Heart left ventricle (tissue), 16 donors: ENCODE data around the gene RNU7-1. TPM values are rescaled to one million over a fixed set of nuclear protein-coding genes. Genes with fewer than 3 reads are reported as not detected.

Experiments used
- ATAC-seq, 4 donors: fragments of 200-7000 bp; cut with Tn5 transposase; one replicate each; pipeline ENCODE4 v1.9.1; 2020 to 2022; ENCODE audit warnings: moderate library complexity in 4 of 4, mild to moderate bottlenecking in 3 of 4, moderate number of reproducible peaks in 1 of 4
- DNase-seq, 5 donors: peaks; one replicate each; pipeline ENCODE4 v3.0.0-alpha.2; 2020
- H3K27ac ChIP-seq, 12 donors: fragments of 200-600 bp; sonication (generic) in 4 of 12; one replicate each; pipeline versions ENCODE4 v1.5.0 to v1.8.0; 2016 to 2022; ENCODE audit warnings: mild to moderate bottlenecking in 2 of 12
- H3K27me3 ChIP-seq, 9 donors: fragments of 200-600 bp; sonication (generic) in 2 of 9; one replicate each; pipeline versions ENCODE4 v1.5.1 to v1.8.0; 2016 to 2022; ENCODE audit warnings: mild to moderate bottlenecking in 3 of 9
- H3K36me3 ChIP-seq, 9 donors: fragments of 200-600 bp; sonication (generic) in 2 of 9; one replicate each; pipeline versions ENCODE4 v1.5.0 to v1.8.0; 2018 to 2022; ENCODE audit warnings: mild to moderate bottlenecking in 2 of 9
- H3K4me1 ChIP-seq, 12 donors: fragments of 200-600 bp; sonication (generic) in 4 of 12; one replicate each; pipeline versions ENCODE4 v1.5.0 to v1.8.0; 2016 to 2022; ENCODE audit warnings: mild to moderate bottlenecking in 3 of 12
- H3K4me3 ChIP-seq, 12 donors: fragments of 200-600 bp; sonication (generic) in 4 of 12; one replicate each; pipeline versions ENCODE4 v1.5.0 to v1.8.0; 2017 to 2022; ENCODE audit warnings: mild to moderate bottlenecking in 9 of 12, moderate library complexity in 4 of 12
- H3K9me3 ChIP-seq, 12 donors: fragments of 200-600 bp; sonication (generic) in 4 of 12; one replicate each; pipeline versions ENCODE4 v1.5.0 to v1.8.0; 2016 to 2022; ENCODE audit warnings: mild to moderate bottlenecking in 1 of 12
- POLR2A ChIP-seq, 2 donors: fragments of 450-650 bp; IDR thresholded peaks; one replicate each; pipeline ENCODE4 v1.6.1; 2017; ENCODE audit warnings: antibody characterized with exemption in 2 of 2, mild to moderate bottlenecking in 2 of 2, moderate library complexity in 2 of 2
- WGBS, 4 donors: extraction: QIAGEN DNeasy Blood & Tissue Kit in 2 of 4; methylation state at CpG; one replicate each; pipeline versions ENCODE4 v1.1.5 to v1.1.7; 2013 to 2018; 5-methylcytosine and 5-hydroxymethylcytosine counted together
- intact Hi-C, 10 donors: fragments of 100-400 bp; cut with DNase I; formaldehyde crosslinking; loops; one replicate each; pipeline versions ENCODE4 v1.11.1 to v1.14.2; 2022
- polyA plus RNA-seq, 2 donors: library from polyadenylated mRNA; stranded (reverse); fragments of 200-250 nt; gene quantifications; one replicate each; pipeline ENCODE4 v1.2.3, GENCODE V29; 2013
- total RNA-seq, 9 donors: library from RNA; depleted of rRNA in 2 of 9; stranded (reverse); fragments of >200 nt in 2 of 9; fragmentation: NEBNext Ultra II Directional in 3 of 9; extraction: Animal tissue kit (Norgen Biotek cat#: 25700) in 3 of 9; gene quantifications; one replicate each; pipeline versions ENCODE4 v1.1.0 to v1.2.4, GENCODE V29; 2016 to 2023
- TF ChIP-seq, protein P1 (sequence below), 12 donors: fragments of 200-600 bp; sonication (generic) in 4 of 12; IDR thresholded peaks; one replicate each; pipeline versions ENCODE4 v1.5.0 to v1.8.0; 2018 to 2022; ENCODE audit warnings: antibody characterized with exemption in 12 of 12, mild to moderate bottlenecking in 5 of 12
- donor health status: ischemic (EF 13 %, LVEDD 7.1; RV severe dilation, severe dysfunction).
- donor health status: healthy with polysubstance abuse.
- donor health status: DM: no; HTN: yes; CAD: no.
- donor health status: DM: no; HTN: no; CAD: no.
- donor health status: ischemic (EF 25% LVEDD 6.9; RV normal size, moderate dysfunction).
- donor health status: ischemic (EF 25% LVEDD 5.7; RV mildly dilated, moderate dysfunction).
- donor health status: healthy.
- donor health status: DM: yes; HTN: yes; CAD: no.
- donor health status: ischemic (EF 35%, LVEDD 5.7; RV mildly dilated, moderate dysfunction).
- donor health status: nonischemic (EF 11% LVEDD 7.7; RV severe dilation, severe dysfunction).
- donor health status: DM: yes; HTN: yes; CAD: no.
- donor health status: PGD.
- donor health status: ischemic (EF 29% LVEDD 5.4; RV normal size, mild dysfunction).
- donor health status: nonischemic (EF 23%, LVEDD 6.1; RV moderate dilation, normal function).

RNU7-1 gene
- total and polyA plus RNA-seq, 11 donors, result not detected

- TF ChIP-seq, protein P1, sequence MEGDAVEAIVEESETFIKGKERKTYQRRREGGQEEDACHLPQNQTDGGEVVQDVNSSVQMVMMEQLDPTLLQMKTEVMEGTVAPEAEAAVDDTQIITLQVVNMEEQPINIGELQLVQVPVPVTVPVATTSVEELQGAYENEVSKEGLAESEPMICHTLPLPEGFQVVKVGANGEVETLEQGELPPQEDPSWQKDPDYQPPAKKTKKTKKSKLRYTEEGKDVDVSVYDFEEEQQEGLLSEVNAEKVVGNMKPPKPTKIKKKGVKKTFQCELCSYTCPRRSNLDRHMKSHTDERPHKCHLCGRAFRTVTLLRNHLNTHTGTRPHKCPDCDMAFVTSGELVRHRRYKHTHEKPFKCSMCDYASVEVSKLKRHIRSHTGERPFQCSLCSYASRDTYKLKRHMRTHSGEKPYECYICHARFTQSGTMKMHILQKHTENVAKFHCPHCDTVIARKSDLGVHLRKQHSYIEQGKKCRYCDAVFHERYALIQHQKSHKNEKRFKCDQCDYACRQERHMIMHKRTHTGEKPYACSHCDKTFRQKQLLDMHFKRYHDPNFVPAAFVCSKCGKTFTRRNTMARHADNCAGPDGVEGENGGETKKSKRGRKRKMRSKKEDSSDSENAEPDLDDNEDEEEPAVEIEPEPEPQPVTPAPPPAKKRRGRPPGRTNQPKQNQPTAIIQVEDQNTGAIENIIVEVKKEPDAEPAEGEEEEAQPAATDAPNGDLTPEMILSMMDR (IDR thresholded peaks at IDR 0.05), result no peak
- TF ChIP-seq POLR2A (IDR thresholded peaks at IDR 0.05), result no peak
- peaks cover 0 to 66% (median 48%) of the 10 kb centered on the region in 9 donors for H3K36me3 ChIP-seq
- H3K27ac ChIP-seq, result peak overlapping the region; percentile 86 to 98 (median 94)
- 27 to 41% (median 37%) methylated on average over 26 to 36 of the region's 36 CpGs for WGBS, 4 donors
- no peaks in the 10 kb centered on the region for H3K27me3 ChIP-seq
- H3K9me3 ChIP-seq, result no peaks in the 10 kb centered on the region
- intact Hi-C loops, result loop anchor here in 1 of 10 donors (5.0 kb wide), 1 partner anchor 65 kb away; the partner anchor contains the start of gene SPSB2
- H3K4me3 ChIP-seq, result peak overlapping the region in 11 of 12 donors; percentile 27 to 88 (median 74)
- ATAC-seq, result peak in 3 of 4 donors; percentile 0 to 7 (median 4)
- DNase-seq, result peak in 2 of 5 donors; percentile 56 to 77
- peaks cover 3 to 83% (median 55%) of the 10 kb centered on the region in 12 donors for H3K4me1 ChIP-seq
Measured at GRCh38 chr12:6936636-6937480, 6.8 kb upstream of the RNU7-1 start.

DNA sequence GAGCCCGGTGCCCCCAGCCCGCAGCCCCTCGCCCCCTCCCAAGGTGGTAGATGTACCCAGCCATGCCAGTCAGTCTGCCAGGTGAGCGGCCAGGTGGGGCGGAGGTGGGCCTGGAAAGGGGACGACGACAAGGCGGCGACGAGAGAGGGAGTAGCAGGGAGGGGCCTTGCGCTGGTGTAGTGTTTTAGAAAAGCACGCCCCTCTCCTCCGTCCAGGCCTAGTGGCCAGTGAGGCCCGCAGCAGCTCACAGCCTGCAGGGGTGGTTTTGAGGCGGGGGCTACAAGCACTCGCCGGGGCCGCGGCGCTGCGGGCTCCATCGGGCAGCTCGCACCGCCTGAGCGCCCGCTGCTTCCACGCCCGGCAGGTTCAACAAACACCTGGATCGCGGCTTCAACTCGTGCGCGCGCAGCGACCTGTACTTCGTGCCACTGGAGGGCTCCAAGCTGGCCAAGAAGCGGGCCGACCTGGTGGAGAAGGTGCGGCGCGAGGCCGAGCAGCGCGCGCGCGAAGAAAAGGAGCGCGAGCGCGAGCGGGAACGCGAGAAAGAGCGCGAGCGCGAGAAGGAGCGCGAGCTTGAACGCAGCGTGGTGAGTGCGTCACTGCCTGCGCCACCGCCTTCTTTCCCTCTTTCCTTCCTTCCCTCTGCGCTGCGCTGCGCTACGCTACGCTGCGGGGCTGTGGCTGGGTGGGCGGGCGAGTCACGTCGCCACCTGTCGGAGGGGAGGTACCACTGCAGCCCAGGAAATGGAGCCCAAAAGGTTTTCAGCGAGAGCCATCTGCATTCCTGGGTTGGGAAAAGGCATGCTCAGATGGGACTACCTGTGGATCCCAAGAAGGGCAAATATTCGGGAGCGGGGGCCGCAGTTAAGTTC is 5.9 kb upstream of the RNU7-1 start:
- Histone ChIP-seq H3K27ac (peak overlapping the region; percentile 86 to 98 (median 94)), H3K4me1 (peaks cover 3 to 82% (median 51%) of the 10 kb centered on the region in 12 donors), H3K27me3 (no peaks in the 10 kb centered on the region), H3K36me3 (peaks cover 0 to 62% (median 50%) of the 10 kb centered on the region in 9 donors), H3K4me3 (peak overlapping the region; percentile 27 to 88 (median 73)), H3K9me3 (no peaks in the 10 kb centered on the region)
- peak; percentile 93 to 96 (median 95) for DNase-seq
- intact Hi-C loops, result loop anchor here in 3 of 10 donors (2.0 to 5.0 kb wide), 2 partner anchors 13 to 65 kb away; partner anchors contain the start of gene SPSB2 (in 1 of the 3)
- peak; percentile 87 to 91 (median 88) for ATAC-seq
- TF ChIP-seq, protein P1 (IDR thresholded peaks at IDR 0.05), result peak; percentile 89 to 100 (median 96)
- peak in 1 of 2 donors; percentile 79 for TF ChIP-seq POLR2A (IDR thresholded peaks at IDR 0.05)
- WGBS, 4 donors, result 1 to 2% (median 1%) methylated on average over 38 to 80 of the region's 80 CpGs

DNA sequence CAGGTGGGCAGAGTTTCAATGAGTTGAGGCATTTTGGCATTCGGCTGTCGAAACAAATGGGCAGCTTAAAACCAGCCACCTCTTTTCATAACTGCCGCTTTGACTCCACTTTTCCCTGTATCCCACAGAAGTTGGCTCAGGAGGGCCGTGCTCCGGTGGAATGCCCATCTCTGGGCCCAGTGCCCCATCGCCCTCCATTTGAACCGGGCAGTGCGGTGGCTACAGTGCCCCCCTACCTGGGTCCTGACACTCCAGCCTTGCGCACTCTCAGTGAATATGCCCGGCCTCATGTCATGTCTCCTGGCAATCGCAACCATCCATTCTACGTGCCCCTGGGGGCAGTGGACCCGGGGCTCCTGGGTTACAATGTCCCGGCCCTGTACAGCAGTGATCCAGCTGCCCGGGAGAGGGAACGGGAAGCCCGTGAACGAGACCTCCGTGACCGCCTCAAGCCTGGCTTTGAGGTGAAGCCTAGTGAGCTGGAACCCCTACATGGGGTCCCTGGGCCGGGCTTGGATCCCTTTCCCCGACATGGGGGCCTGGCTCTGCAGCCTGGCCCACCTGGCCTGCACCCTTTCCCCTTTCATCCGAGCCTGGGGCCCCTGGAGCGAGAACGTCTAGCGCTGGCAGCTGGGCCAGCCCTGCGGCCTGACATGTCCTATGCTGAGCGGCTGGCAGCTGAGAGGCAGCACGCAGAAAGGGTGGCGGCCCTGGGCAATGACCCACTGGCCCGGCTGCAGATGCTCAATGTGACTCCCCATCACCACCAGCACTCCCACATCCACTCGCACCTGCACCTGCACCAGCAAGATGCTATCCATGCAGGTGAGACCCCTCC is 5.0 kb upstream of the RNU7-1 start:
- no peak for TF ChIP-seq POLR2A (IDR thresholded peaks at IDR 0.05)
- TF ChIP-seq, protein P1 (IDR thresholded peaks at IDR 0.05), result peak in 2 of 12 donors; percentile 1 to 3
- intact Hi-C loops, result loop anchor here in 3 of 10 donors (2.0 to 5.0 kb wide), 2 partner anchors 14 to 66 kb away; partner anchors contain the start of gene SPSB2 (in 1 of the 3)
- peak in 1 of 4 donors; percentile 2 for ATAC-seq

More for the DNA sequence above, 5.0 kb upstream of the RNU7-1 start:
- Histone ChIP-seq H3K9me3 (no peaks in the 10 kb centered on the region), H3K36me3 (peaks cover 0 to 54% (median 43%) of the 10 kb centered on the region in 9 donors), H3K27me3 (no peaks in the 10 kb centered on the region), H3K27ac (peak overlapping the region in 11 of 12 donors; percentile 32 to 98 (median 94)), H3K4me1 (peaks cover 3 to 80% (median 50%) of the 10 kb centered on the region in 12 donors), H3K4me3 (peak overlapping the region in 11 of 12 donors; percentile 60 to 88 (median 74))
- peak in 1 of 5 donors; percentile 67 for DNase-seq
- WGBS, 4 donors, result 73 to 84% (median 80%) methylated on average over 16 to 32 of the region's 32 CpGs
